Measurements from ENCODE around the gene PTPN13. TPM values are rescaled to one million over a fixed set of nuclear protein-coding genes. Genes with fewer than 3 reads are reported as not detected.
"Not testable (repeated sequence)": the region's sequence is repeated elsewhere in the genome, so short reads cannot be mapped to it uniquely, and the experiment has no call there.

Gene PTPN13
- total RNA-seq, 1 experiment from 2014 or later = 6.8 TPM

- no peak for DNase-seq (ENCODE audit: low read depth)
- in situ Hi-C loops (cut with HindIII; ENCODE audit: low pct_unique_long_range_greater_than_20kb, low sequenced_read_pairs) = no loop called here
Observed at GRCh38 chr4:86621435-86621834, 27.3 kb downstream of the PTPN13 start.

- DNase-seq (ENCODE audit: low read depth) = no peak
- in situ Hi-C loops (cut with HindIII; ENCODE audit: low pct_unique_long_range_greater_than_20kb, low sequenced_read_pairs) = no loop called here
Observed at GRCh38 chr4:86626066-86626465, 32.0 kb downstream of the PTPN13 start.

DNA sequence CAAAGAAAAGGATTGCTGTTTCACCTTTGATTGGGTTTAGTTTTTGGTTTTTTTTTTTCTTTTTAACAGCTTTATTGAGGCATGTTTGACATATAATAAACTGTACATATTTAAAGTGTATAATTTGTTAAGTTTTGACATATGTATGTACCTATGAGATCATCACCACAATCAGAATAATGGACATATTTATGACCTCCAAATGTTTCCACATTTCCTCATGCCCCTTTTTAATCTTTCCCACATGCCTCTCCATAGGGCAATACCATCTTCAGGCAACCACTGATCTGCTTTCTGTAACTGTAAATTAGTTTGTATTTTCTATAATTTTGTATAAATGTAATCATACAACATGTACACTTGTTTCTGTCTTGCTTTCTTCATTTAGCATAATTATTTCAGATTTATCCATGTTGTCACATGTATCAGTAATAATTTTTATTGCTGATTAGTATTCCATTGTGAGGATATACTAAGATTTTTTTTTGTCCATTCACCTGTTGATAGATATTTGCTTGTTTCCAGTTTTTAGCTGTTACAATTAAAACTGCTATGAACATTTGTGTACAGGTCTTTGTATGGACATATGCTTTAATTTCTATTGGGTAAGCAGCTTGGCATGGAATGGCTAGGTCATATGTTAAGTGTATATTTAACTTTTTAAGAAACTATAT is 33.5 kb downstream of the PTPN13 start:
- DNase-seq (ENCODE audit: low read depth) = no peak
- in situ Hi-C loops (cut with HindIII; ENCODE audit: low pct_unique_long_range_greater_than_20kb, low sequenced_read_pairs) = no loop called here

- no peak for DNase-seq (ENCODE audit: low read depth)
- in situ Hi-C loops (cut with HindIII; ENCODE audit: low pct_unique_long_range_greater_than_20kb, low sequenced_read_pairs) = no loop called here
Observed at GRCh38 chr4:86630629-86631028, 36.5 kb downstream of the PTPN13 start.

DNA sequence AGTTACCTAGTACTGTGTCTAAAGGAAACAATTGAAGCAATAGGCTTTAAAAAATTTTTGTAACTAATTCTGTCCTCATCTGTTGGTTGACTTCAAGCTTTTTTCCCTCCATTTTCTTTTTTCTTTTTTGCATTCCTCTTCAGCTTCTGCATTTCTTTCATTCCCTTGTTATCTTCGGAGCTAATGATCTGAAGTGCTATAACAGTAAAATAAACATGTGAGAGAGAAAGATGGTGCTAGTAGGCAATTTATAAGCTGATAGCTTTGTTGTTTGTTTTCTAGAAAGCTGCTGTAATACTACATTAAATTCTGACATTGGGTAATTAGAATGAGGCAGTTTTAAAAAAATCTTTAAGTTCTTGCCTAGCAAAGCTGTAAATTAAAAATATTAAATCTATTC is 37.1 kb downstream of the PTPN13 start:
- in situ Hi-C loops (cut with HindIII; ENCODE audit: low pct_unique_long_range_greater_than_20kb, low sequenced_read_pairs) = no loop called here

DNA sequence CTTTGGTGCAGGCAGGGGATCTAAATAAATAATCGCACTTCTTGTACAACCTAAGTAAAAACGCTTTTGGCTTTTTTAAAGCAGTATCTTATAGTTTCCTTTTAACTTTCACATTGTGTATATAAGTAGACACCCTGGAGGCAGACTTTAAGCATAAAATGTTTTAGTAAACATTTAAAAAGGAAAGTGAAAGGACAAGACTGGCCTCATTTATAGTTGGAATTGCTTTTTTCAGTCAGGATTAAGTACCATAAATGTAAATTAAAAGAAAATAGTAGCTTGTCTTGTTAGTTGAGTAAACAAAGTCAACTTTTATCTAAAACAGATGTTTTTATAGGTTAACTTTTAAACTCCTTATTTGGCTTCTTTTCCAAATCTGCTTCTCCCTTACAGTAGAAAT is 39.7 kb downstream of the PTPN13 start:
- in situ Hi-C loops (cut with HindIII; ENCODE audit: low pct_unique_long_range_greater_than_20kb, low sequenced_read_pairs) = no loop called here
- DNase-seq (ENCODE audit: low read depth) = no peak

More for the DNA sequence above, 37.1 kb downstream of the PTPN13 start:
- no peak for DNase-seq (ENCODE audit: low read depth)

GRCh38 chr4:86640469-86640868 is 46.4 kb downstream of the PTPN13 start:
- in situ Hi-C loops (cut with HindIII; ENCODE audit: low pct_unique_long_range_greater_than_20kb, low sequenced_read_pairs) = no loop called here

DNA sequence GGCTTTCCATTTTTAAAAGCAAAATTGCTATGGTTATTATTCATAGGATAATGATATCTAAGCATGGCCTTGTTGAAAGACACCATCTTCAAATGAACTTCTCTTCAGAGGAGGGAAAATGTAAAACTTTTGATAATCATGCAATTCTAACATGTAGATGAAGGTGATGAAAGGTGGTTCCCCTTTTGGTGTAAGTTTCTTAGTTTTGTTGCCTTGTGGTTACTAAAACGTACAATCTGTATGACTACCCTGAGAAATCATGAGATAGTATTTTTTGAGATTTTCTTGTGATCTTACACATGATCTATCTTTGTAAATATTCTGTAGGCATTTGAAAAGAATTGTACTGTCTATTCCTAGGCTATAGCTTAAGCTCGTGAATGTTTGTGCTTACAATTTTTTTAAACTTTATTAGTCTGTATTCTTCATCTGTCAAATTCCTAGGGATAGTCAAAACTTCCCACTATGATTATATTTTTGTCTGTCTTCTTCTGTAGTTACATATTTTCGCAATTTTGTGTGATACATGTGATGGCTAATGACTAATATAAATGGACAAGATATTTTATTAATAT is 47.5 kb downstream of the PTPN13 start:
- no peak for DNase-seq (ENCODE audit: low read depth)
- in situ Hi-C loops (cut with HindIII; ENCODE audit: low pct_unique_long_range_greater_than_20kb, low sequenced_read_pairs) = no loop called here

More at GRCh38 chr4:86640469-86640868, 46.4 kb downstream of the PTPN13 start:
- DNase-seq (ENCODE audit: low read depth) = no peak

- no peak for DNase-seq (ENCODE audit: low read depth)
- in situ Hi-C loops (cut with HindIII; ENCODE audit: low pct_unique_long_range_greater_than_20kb, low sequenced_read_pairs) = no loop called here
Observed at GRCh38 chr4:86644892-86645291, 50.8 kb downstream of the PTPN13 start.

- DNase-seq (ENCODE audit: low read depth) = no peak
- in situ Hi-C loops (cut with HindIII; ENCODE audit: low pct_unique_long_range_greater_than_20kb, low sequenced_read_pairs) = no loop called here
Observed at GRCh38 chr4:86652332-86652932, 58.3 kb downstream of the PTPN13 start.

- in situ Hi-C loops (cut with HindIII; ENCODE audit: low pct_unique_long_range_greater_than_20kb, low sequenced_read_pairs) = no loop called here
- no peak for DNase-seq (ENCODE audit: low read depth)
Observed at GRCh38 chr4:86653237-86653865, 59.2 kb downstream of the PTPN13 start.

GRCh38 chr4:86656781-86657180 is 62.7 kb downstream of the PTPN13 start:
- in situ Hi-C loops (cut with HindIII; ENCODE audit: low pct_unique_long_range_greater_than_20kb, low sequenced_read_pairs); DNase-seq (ENCODE audit: low read depth): not testable (repeated sequence)

DNA sequence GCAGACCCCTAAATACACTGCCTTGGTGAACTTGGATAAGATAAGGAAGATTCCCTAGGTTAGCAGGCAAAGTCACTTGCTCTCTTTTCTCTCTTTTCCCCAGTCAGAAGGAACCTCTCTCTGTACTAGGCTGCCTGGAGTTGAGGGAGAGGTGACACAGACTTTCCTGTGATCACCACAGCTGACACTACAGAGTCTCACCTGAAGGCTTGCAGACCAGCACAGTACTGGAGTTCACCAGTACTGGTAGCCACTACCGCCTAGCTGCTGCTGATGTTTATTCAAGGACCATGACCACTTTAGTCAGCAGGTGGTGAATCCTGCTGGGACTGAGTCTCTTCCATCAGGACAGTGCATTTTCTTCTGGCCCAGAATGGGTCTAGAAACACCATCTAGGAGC is 63.3 kb downstream of the PTPN13 start:
- in situ Hi-C loops (cut with HindIII; ENCODE audit: low pct_unique_long_range_greater_than_20kb, low sequenced_read_pairs) = no loop called here
- no peak for DNase-seq (ENCODE audit: low read depth)

- in situ Hi-C loops (cut with HindIII; ENCODE audit: low pct_unique_long_range_greater_than_20kb, low sequenced_read_pairs) = no loop called here
- no peak for DNase-seq (ENCODE audit: low read depth)
Observed at GRCh38 chr4:86657910-86658309, 63.8 kb downstream of the PTPN13 start.

GRCh38 chr4:86660401-86660800 is 66.3 kb downstream of the PTPN13 start:
- in situ Hi-C loops (cut with HindIII; ENCODE audit: low pct_unique_long_range_greater_than_20kb, low sequenced_read_pairs) = no loop called here
- DNase-seq (ENCODE audit: low read depth) = no peak

DNA sequence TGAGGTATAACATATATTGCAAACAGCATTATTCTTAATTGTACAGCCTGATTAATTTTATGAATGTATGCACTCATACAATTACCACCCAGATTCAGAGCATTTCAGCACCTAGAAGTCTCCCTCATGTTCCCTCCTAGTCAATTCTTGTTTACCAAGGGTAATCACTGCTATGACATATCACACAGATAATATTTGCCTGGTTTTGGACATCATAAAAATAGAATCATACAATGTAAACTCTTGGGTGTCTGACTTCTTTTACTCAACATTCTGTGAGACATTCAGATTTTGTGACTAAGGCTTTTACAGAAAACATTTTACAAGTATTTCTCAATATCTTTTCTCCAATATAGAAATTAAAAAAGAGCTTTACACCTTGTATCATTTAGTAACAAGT is 66.9 kb downstream of the PTPN13 start:
- in situ Hi-C loops (cut with HindIII; ENCODE audit: low pct_unique_long_range_greater_than_20kb, low sequenced_read_pairs) = no loop called here
- DNase-seq (ENCODE audit: low read depth) = no peak

- in situ Hi-C loops (cut with HindIII; ENCODE audit: low pct_unique_long_range_greater_than_20kb, low sequenced_read_pairs) = no loop called here
- no peak for DNase-seq (ENCODE audit: low read depth)
Observed at GRCh38 chr4:86661418-86661817, 67.3 kb downstream of the PTPN13 start.

DNA sequence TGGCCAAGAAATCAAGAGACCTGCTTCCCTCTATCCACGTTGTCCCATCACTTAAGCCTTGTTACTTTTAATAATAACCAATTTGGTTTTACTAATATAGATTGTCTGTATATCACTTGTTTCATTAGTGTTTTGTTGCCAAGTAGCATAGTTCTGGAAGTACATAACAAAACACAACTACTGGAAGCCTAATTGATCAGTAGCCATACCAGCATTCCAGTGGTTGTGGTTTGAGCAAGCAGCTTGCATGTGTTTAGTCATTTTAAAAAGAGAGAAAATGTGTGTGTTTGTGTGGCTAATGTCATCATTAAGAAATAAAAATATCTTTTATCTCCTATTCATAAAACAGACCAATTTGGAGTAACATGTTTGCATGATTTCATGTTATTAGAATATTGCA is 70.8 kb downstream of the PTPN13 start:
- DNase-seq (ENCODE audit: low read depth) = no peak
- in situ Hi-C loops (cut with HindIII; ENCODE audit: low pct_unique_long_range_greater_than_20kb, low sequenced_read_pairs) = no loop called here

GRCh38 chr4:86670298-86670697 is 76.2 kb downstream of the PTPN13 start:
- in situ Hi-C loops (cut with HindIII; ENCODE audit: low pct_unique_long_range_greater_than_20kb, low sequenced_read_pairs) = no loop called here

More at GRCh38 chr4:86670298-86670697, 76.2 kb downstream of the PTPN13 start:
- DNase-seq (ENCODE audit: low read depth) = no peak

Measured in Caki2 (cell line).